ENCODE results near the gene MSH5. TPM values are rescaled to one million over a fixed set of nuclear protein-coding genes. Genes with fewer than 3 reads are reported as not detected.

MSH5 gene
- total and polyA plus RNA-seq, 2 donors (not counting 1 experiment from before 2014, with no cell fraction given): 4.3 to 6.0 TPM

DNA sequence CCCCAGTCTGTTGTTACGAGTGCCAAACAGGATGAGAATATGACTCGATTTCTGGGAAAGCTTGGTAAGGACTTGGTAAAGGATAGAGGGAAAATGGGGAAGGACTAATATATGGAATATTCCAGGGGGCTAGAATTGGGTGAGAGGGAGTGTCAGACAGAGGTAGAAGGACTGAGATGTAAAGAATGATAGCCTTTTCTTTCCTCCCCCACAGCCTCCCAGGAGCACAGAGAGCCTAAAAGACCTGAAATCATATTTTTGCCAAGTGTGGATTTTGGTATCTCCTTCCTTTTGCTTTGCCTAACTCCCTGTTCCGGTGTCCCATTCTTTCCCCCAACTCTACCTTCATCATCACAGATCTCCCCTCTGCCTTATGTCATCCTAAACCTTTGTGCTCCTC lies 3.1 kb downstream of the MSH5 start:
- Histone ChIP-seq H3K27ac (ENCODE audit: insufficient read depth, low read length) (no peak overlapping the region), H2AFZ (ENCODE audit: low read length) (no peak overlapping the region), H3K27me3 (ENCODE audit: control insufficient read depth, insufficient read depth, low read length) (no peaks in the 10 kb centered on the region), H3K9me3 (ENCODE audit: control insufficient read depth, insufficient read depth, low read depth, low read length) (no peaks in the 10 kb centered on the region), H3K79me2 (ENCODE audit: control insufficient read depth, insufficient read depth, low read length) (peaks cover 7% of the 10 kb centered on the region), H3K4me2 (ENCODE audit: extremely low read depth, insufficient read depth, low read length) (no peak overlapping the region), H3K9ac (ENCODE audit: insufficient read depth, low read length) (no peak overlapping the region), H4K20me1 (ENCODE audit: control insufficient read depth, extremely low read depth, insufficient read depth, low read length) (no peaks in the 10 kb centered on the region), H3K36me3 (ENCODE audit: control insufficient read depth, insufficient read depth, low read length) (peaks cover 4% of the 10 kb centered on the region), H3K4me1 (ENCODE audit: control insufficient read depth, extremely low read depth, insufficient read depth, low read length) (peaks cover 17% of the 10 kb centered on the region), H3K4me3 (replicated peaks in 1 of 4; ENCODE audit: control extremely low read depth in 1 of 4, insufficient read depth in 1 of 4, low read depth in 3 of 4, low read length in 4 of 4) (no peak overlapping the region)
- TF ChIP-seq, protein P1, sequence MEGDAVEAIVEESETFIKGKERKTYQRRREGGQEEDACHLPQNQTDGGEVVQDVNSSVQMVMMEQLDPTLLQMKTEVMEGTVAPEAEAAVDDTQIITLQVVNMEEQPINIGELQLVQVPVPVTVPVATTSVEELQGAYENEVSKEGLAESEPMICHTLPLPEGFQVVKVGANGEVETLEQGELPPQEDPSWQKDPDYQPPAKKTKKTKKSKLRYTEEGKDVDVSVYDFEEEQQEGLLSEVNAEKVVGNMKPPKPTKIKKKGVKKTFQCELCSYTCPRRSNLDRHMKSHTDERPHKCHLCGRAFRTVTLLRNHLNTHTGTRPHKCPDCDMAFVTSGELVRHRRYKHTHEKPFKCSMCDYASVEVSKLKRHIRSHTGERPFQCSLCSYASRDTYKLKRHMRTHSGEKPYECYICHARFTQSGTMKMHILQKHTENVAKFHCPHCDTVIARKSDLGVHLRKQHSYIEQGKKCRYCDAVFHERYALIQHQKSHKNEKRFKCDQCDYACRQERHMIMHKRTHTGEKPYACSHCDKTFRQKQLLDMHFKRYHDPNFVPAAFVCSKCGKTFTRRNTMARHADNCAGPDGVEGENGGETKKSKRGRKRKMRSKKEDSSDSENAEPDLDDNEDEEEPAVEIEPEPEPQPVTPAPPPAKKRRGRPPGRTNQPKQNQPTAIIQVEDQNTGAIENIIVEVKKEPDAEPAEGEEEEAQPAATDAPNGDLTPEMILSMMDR (conservative IDR thresholded peaks at IDR 0.05 in 1 of 2, IDR thresholded peaks at IDR 0.05 in 1 of 2; ENCODE audit: low read depth in 1 of 2, low read length in 2 of 2): no peak
- no peak for TF ChIP-seq EZH2 (IDR thresholded peaks at IDR 0.05; ENCODE audit: low read length, missing control alignments)
- no peak for DNase-seq (ENCODE audit: low read depth in 2 of 2)

DNA sequence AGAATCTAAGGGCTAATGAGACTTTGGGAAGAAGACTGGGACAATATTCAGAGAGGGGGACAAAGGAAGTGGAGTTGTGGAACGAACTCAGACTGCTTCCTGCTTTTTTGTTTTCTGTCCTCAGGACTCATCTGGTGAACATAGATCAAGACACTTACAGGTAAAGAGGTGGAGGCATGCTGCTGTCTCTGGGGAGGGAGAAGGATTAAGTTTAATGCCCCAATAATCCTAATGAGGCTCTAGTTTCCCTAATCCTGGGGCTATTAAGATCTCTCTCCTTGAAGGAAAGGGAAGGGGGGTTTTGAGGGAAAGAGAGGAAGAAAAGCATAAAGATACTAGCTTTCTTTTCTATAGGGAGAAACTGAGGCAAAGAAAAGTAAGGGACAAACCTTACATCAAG lies 4.6 kb downstream of the MSH5 start:
- no peaks in the 10 kb centered on the region for H3K27me3 ChIP-seq (ENCODE audit: control insufficient read depth, insufficient read depth, low read length)
- TF ChIP-seq, protein P1 (conservative IDR thresholded peaks at IDR 0.05 in 1 of 2, IDR thresholded peaks at IDR 0.05 in 1 of 2; ENCODE audit: low read depth in 1 of 2, low read length in 2 of 2): no peak
- TF ChIP-seq EZH2 (IDR thresholded peaks at IDR 0.05; ENCODE audit: low read length, missing control alignments): no peak
- H3K4me3 ChIP-seq (replicated peaks in 1 of 4; ENCODE audit: control extremely low read depth in 1 of 4, insufficient read depth in 1 of 4, low read depth in 3 of 4, low read length in 4 of 4): no peak overlapping the region
- DNase-seq (ENCODE audit: low read depth in 2 of 2): no peak
- H3K4me1 ChIP-seq (ENCODE audit: control insufficient read depth, extremely low read depth, insufficient read depth, low read length): peaks cover 6% of the 10 kb centered on the region
- no peaks in the 10 kb centered on the region for H4K20me1 ChIP-seq (ENCODE audit: control insufficient read depth, extremely low read depth, insufficient read depth, low read length)
- H3K9ac ChIP-seq (ENCODE audit: insufficient read depth, low read length): no peak overlapping the region
- H3K27ac ChIP-seq (ENCODE audit: insufficient read depth, low read length): no peak overlapping the region
- no peak overlapping the region for H2AFZ ChIP-seq (ENCODE audit: low read length)
- H3K4me2 ChIP-seq (ENCODE audit: extremely low read depth, insufficient read depth, low read length): no peak overlapping the region
- H3K79me2 ChIP-seq (ENCODE audit: control insufficient read depth, insufficient read depth, low read length): peaks cover 7% of the 10 kb centered on the region
- H3K36me3 ChIP-seq (ENCODE audit: control insufficient read depth, insufficient read depth, low read length): peaks cover 4% of the 10 kb centered on the region
- H3K9me3 ChIP-seq (ENCODE audit: control insufficient read depth, insufficient read depth, low read depth, low read length): no peaks in the 10 kb centered on the region

DNA sequence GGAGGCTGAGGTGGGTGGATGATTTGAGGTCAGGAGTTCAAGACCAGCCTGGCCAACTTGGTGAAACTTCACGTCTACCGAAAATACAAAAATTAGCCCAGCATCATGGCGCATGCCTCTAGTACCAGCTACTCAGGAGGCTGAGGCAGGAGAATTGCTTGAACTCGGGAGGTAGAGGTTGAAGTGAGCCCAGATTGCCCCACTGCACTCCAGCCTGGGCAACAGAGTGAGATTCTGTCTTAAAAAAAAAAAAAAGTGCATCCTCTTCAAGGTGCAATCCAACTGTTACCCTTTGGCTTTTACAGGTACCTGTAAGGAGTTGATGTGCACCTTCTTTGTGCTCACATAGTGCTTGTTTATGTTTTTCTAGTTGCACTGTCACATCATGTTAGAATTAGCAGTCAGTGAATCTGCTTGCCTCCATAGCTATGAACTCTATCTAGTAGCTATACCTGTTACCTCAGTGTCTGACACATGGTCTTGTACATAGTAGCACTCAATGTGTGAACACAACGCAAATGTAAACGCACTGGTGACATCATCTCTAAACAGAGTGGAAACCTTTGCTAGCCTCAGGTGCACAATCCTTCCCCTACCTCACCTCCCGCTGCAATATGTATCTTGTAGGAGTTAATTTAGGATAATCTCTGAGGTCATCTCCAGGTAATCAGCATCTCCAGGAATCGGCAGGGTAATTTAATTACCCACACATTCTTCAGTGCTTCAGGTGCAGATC lies 9.7 kb downstream of the MSH5 start:
- no peak for DNase-seq (ENCODE audit: low read depth in 2 of 2)
- no peaks in the 10 kb centered on the region for H3K79me2 ChIP-seq (ENCODE audit: control insufficient read depth, insufficient read depth, low read length)
- H3K27ac ChIP-seq (ENCODE audit: insufficient read depth, low read length): no peak overlapping the region
- no peak overlapping the region for H3K4me2 ChIP-seq (ENCODE audit: extremely low read depth, insufficient read depth, low read length)
- no peaks in the 10 kb centered on the region for H4K20me1 ChIP-seq (ENCODE audit: control insufficient read depth, extremely low read depth, insufficient read depth, low read length)
- H3K9me3 ChIP-seq (ENCODE audit: control insufficient read depth, insufficient read depth, low read depth, low read length): no peaks in the 10 kb centered on the region
- no peak for TF ChIP-seq EZH2 (IDR thresholded peaks at IDR 0.05; ENCODE audit: low read length, missing control alignments)
- TF ChIP-seq, protein P1 (conservative IDR thresholded peaks at IDR 0.05 in 1 of 2, IDR thresholded peaks at IDR 0.05 in 1 of 2; ENCODE audit: low read depth in 1 of 2, low read length in 2 of 2): no peak
- H3K36me3 ChIP-seq (ENCODE audit: control insufficient read depth, insufficient read depth, low read length): peaks cover 2% of the 10 kb centered on the region
- H3K4me3 ChIP-seq (replicated peaks in 1 of 4; ENCODE audit: control extremely low read depth in 1 of 4, insufficient read depth in 1 of 4, low read depth in 3 of 4, low read length in 4 of 4): no peak overlapping the region
- H3K4me1 ChIP-seq (ENCODE audit: control insufficient read depth, extremely low read depth, insufficient read depth, low read length): peaks cover 5% of the 10 kb centered on the region
- no peak overlapping the region for H3K9ac ChIP-seq (ENCODE audit: insufficient read depth, low read length)
- no peak overlapping the region for H2AFZ ChIP-seq (ENCODE audit: low read length)
- H3K27me3 ChIP-seq (ENCODE audit: control insufficient read depth, insufficient read depth, low read length): no peaks in the 10 kb centered on the region

Data from fibroblast of lung (primary cell).